ENCODE data around the gene RCAN1. TPM values are rescaled to one million over a fixed set of nuclear protein-coding genes. Genes with fewer than 3 reads are reported as not detected.

The RCAN1 gene
- total and polyA plus RNA-seq, 9 donors, result 8.6 to 26.7 (median 10.0) TPM

GRCh38 chr21:34650861-34651431 lies 36.0 kb upstream of the RCAN1 start:
- Histone ChIP-seq H3K27ac (no peak overlapping the region), H3K36me3 (no peaks in the 10 kb centered on the region), H3K4me1 (ENCODE audit: insufficient read depth) (no peaks in the 10 kb centered on the region), H3K4me3 (no peak overlapping the region), H3K27me3 (no peaks in the 10 kb centered on the region), H3K9me3 (no peaks in the 10 kb centered on the region)
- WGBS, 3 donors, result 2 to 10% (median 4%) methylated on average over 1 of the region's 1 CpG
- intact Hi-C loops (cut with DNase I), result no loop called here
- DNase-seq, result no peak
- no peak for TF ChIP-seq CTCF (IDR thresholded peaks at IDR 0.05)
- no peak for TF ChIP-seq EP300 (IDR thresholded peaks at IDR 0.05)
- no peak for TF ChIP-seq POLR2A (IDR thresholded peaks at IDR 0.05)

GRCh38 chr21:34649400-34649799 lies 34.5 kb upstream of the RCAN1 start:
- H3K9me3 ChIP-seq, result no peaks in the 10 kb centered on the region
- no peak overlapping the region for H3K27ac ChIP-seq
- no peak overlapping the region for H3K4me3 ChIP-seq
- no peak for TF ChIP-seq POLR2A (IDR thresholded peaks at IDR 0.05)
- no peak for TF ChIP-seq CTCF (IDR thresholded peaks at IDR 0.05)
- no peak for TF ChIP-seq EP300 (IDR thresholded peaks at IDR 0.05)
- H3K27me3 ChIP-seq, result no peaks in the 10 kb centered on the region
- no peak for DNase-seq
- intact Hi-C loops (cut with DNase I), result no loop called here
- H3K36me3 ChIP-seq, result no peaks in the 10 kb centered on the region
- no peaks in the 10 kb centered on the region for H3K4me1 ChIP-seq (ENCODE audit: insufficient read depth)
- WGBS, 3 donors, result 89 to 91% (median 91%) methylated on average over 3 of the region's 3 CpGs

GRCh38 chr21:34648739-34649297 lies 33.9 kb upstream of the RCAN1 start:
- Histone ChIP-seq H3K36me3 (no peaks in the 10 kb centered on the region), H3K4me3 (no peak overlapping the region), H3K9me3 (no peaks in the 10 kb centered on the region), H3K27me3 (no peaks in the 10 kb centered on the region), H3K4me1 (ENCODE audit: insufficient read depth) (no peaks in the 10 kb centered on the region), H3K27ac (no peak overlapping the region)
- 67 to 80% (median 68%) methylated on average over 6 of the region's 6 CpGs for WGBS, 3 donors
- DNase-seq, result no peak
- intact Hi-C loops (cut with DNase I), result no loop called here
- TF ChIP-seq POLR2A (IDR thresholded peaks at IDR 0.05) (no peak), CTCF (IDR thresholded peaks at IDR 0.05) (no peak), EP300 (IDR thresholded peaks at IDR 0.05) (no peak)

GRCh38 chr21:34647555-34647954 lies 32.6 kb upstream of the RCAN1 start:
- Histone ChIP-seq H3K27me3 (no peaks in the 10 kb centered on the region), H3K36me3 (no peaks in the 10 kb centered on the region), H3K4me1 (ENCODE audit: insufficient read depth) (no peaks in the 10 kb centered on the region), H3K4me3 (no peak overlapping the region), H3K9me3 (no peaks in the 10 kb centered on the region), H3K27ac (no peak overlapping the region)
- no peak for DNase-seq
- WGBS, 3 donors, result 43 to 59% (median 50%) methylated on average over 6 of the region's 6 CpGs
- intact Hi-C loops (cut with DNase I), result no loop called here
- no peak for TF ChIP-seq POLR2A (IDR thresholded peaks at IDR 0.05)
- no peak for TF ChIP-seq CTCF (IDR thresholded peaks at IDR 0.05)
- no peak for TF ChIP-seq EP300 (IDR thresholded peaks at IDR 0.05)
